GM20000 (cell line): Measurements from ENCODE around the gene PPFIA1.

Experiments used
- DNase-seq: peaks from one replicate; pipeline ENCODE4 v3.0.0; 2012; ENCODE audit warnings: low spot score
- TF ChIP-seq, protein P1 (sequence below): IDR thresholded peaks from 2 replicates; pipeline ENCODE4 v1.5.1; 2012; ENCODE audit warnings: mild to moderate bottlenecking, control low read depth; ENCODE audit errors: extremely low read depth, missing control alignments

Gene PPFIA1

DNA sequence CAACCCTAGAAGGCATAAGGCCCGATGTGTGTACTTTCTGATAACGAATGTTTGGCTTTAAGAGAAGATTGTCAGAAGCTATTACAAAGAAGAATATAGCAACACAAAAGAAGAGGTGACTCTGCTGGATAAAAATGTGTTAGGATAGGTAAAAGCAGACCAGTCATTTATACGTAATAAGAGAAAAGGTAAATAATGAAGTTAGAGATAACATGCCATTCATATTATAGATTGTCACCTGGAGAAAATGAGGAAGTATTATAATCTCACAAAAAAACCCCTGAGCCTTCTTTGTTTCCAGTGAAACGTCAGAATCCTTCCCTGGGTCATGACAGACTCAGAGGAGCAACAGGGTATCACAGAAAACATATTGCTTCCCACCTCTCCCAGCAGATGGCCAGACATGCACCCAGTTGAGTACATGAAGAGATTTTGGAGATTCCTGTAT, 36.1 kb downstream of the PPFIA1 start:
- DNase-seq: no peak
- TF ChIP-seq, protein P1, sequence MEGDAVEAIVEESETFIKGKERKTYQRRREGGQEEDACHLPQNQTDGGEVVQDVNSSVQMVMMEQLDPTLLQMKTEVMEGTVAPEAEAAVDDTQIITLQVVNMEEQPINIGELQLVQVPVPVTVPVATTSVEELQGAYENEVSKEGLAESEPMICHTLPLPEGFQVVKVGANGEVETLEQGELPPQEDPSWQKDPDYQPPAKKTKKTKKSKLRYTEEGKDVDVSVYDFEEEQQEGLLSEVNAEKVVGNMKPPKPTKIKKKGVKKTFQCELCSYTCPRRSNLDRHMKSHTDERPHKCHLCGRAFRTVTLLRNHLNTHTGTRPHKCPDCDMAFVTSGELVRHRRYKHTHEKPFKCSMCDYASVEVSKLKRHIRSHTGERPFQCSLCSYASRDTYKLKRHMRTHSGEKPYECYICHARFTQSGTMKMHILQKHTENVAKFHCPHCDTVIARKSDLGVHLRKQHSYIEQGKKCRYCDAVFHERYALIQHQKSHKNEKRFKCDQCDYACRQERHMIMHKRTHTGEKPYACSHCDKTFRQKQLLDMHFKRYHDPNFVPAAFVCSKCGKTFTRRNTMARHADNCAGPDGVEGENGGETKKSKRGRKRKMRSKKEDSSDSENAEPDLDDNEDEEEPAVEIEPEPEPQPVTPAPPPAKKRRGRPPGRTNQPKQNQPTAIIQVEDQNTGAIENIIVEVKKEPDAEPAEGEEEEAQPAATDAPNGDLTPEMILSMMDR: no peak

DNA sequence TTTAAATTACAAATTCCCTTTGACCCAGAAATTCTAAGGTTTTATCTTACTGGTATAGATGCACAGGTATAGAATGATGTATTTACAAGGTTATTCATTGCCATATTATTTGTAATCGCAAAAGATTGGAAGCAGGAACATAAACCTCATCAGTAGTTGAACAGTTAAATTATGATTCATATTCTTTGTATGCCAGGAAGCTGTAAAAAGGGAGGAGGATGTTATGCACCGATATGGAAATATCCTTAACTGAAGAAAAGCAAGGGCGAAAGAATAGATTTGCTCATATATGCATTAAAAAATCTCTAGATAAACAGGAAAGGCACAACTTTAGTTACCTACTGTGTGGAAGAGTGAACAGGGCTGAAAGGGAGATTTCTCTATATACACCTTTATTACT, 36.7 kb downstream of the PPFIA1 start:
- DNase-seq: no peak
- TF ChIP-seq, protein P1: no peak

DNA sequence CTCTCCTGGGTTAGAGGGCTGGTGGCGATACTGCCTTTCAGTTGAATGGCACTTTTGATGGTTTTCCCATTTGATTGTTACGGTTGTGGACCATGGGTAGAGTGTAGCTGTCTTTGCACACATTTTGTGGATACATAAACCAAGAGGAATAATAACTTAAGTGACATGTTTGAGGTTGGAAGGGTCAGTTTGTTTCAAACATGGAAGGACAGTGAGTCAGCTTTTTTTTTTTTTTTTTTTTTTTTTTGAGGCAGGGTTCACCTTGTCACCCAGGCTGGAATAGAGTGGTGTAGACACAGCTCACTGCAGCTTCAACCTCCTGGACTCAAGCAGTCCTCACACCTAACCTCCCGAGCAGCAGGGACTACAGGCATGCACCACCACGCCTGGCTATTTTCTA, 41.1 kb downstream of the PPFIA1 start:
- DNase-seq: no peak
- TF ChIP-seq, protein P1: no peak

DNA sequence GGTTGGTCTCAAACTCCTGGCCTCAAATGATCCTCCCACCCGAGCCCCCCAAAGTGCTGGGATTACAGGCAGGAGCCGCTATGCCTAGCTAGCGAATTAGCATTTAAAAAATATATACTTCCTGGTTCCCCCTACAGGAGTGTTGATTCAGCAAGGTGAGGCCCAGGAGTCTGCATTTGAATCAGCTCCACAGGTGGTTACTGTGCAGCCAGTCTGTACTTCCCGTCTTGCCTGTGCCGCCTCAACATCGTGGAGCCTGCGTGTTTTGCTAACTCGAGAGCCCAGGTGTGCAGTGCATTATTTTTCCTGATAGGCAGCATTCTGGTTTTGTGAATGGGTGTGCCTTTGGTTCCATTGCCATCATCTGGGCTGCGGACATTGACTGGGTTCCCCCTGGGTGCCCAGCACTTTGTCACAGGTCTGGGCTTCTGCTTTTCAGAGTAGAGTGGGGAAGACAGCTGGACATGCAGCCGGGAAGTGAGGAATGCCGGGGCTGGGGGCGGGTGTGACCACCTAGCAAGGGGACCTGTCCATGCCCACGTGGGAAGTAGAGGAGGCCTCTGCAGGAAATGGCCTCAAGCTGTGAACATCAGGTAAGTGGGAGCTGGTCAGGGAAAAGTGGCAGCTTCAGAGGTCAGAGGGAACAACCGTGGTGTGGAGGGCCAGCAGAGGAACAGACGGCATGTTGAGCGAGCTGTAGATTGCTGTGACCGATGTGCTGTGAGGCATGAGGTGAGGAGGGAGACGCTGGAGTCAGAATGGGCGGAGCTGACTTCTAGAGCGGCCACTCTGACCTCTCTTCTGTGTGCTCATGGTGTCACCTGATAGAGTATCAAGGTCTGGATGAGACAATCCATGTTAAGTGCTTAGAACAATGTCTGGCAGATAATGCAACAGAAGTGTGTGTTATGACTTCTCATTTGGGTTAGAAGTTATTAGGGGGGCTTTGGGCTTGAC, 42.2 kb downstream of the PPFIA1 start:
- DNase-seq: no peak
- TF ChIP-seq, protein P1: no peak

DNA sequence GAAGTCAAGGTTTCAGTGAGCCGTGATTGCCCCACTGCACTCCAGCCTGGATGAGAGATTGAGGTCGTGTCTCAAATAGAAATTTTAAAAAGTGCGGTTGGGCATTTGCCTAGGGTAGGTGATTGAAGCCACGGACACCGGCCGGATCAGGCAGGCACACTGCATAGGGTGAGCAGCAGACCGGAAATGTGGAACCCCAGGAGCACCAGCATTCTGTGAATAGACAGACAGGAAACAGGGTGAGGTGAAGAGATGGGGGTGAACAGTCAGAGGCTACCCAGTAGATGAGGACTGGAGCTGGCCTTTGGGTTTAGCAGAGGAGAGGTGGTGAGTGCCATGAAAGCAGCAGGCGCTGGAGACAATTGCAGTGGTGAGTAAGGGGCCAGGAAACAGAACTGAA, 43.5 kb downstream of the PPFIA1 start:
- DNase-seq: no peak
- TF ChIP-seq, protein P1: no peak

DNA sequence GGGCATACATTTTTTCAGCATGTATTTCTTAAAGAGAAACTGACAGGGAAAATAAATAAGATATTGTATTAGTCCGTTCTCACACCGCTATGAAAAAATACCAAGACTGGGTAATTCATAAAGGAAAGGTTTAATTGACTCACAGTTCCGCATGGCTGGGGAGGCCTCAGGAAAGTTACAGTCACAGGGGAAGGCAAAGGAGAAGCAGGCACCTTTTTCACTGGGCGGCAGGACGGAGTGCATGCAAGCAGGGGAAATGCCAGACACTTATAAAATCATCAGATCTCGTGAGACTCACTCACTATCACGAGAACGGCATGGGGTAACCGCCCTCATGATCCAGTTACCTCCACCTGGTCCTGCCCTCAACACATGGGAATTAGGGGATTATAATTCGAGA, 44.2 kb downstream of the PPFIA1 start:
- DNase-seq: no peak
- TF ChIP-seq, protein P1: no peak

DNA sequence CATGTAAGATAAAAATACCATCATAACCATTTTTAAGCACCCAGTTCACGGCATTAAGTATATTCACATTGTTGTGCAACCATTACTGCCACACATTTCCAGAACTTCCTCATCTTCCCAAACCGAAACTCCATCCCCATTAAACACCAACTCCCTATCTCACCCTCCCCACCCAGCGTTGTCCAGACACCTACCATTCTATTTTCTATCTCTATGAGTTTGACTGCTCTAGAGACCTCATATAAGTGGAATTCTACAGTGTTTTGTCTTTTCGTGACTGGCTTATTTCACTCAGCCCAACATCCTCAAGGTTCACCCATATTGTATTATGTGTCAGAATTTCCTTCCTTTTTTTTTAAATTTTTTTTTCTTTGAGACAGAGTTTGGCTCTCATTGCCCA, 45.2 kb downstream of the PPFIA1 start:
- DNase-seq: no peak
- TF ChIP-seq, protein P1: no peak
